AG04449 (cell line): Measurements from ENCODE around the gene SH3D19.

ENCODE experiments used
- CTCF ChIA-PET: fragments of 350-600 bp; formaldehyde crosslinking; extraction: SDS; loops from one replicate; lab custom pipeline; 2021; ENCODE audit warnings: antibody characterized with exemption; lab: Yijun Ruan, JAX
- POLR2A ChIA-PET: fragments of 400-600, 350-600 bp; formaldehyde crosslinking; extraction: SDS; loops from one replicate; lab custom pipeline; 2020; ENCODE audit warnings: antibody characterized with exemption, inconsistent platforms; lab: Yijun Ruan, JAX
- DNase-seq: peaks from one replicate; pipeline ENCODE4 v3.0.0-alpha.2; 2010; ENCODE audit warnings: low read depth, low spot score
- H3K4me3 ChIP-seq: 2 replicates; pipeline ENCODE4 v1.5.1; 2011; ENCODE audit warnings: low read depth, mild to moderate bottlenecking, control low read depth, low read length
- TF ChIP-seq, protein P1 (sequence below): IDR thresholded peaks from one replicate; pipeline ENCODE4 v1.5.1; 2011; ENCODE audit warnings: mild to moderate bottlenecking, moderate library complexity, low read length, control low read depth, inconsistent platforms; ENCODE audit not compliant: insufficient read depth; ENCODE audit errors: missing control alignments

SH3D19 gene

GRCh38 chr4:151304755-151305154 lies 20.6 kb downstream of the SH3D19 start:
- CTCF ChIA-PET = interaction anchor here (0.8 to 1.9 kb wide), 6 partner anchors 12 to 187 kb away, joined by 3 to 6 read pairs (median 3); partner anchors contain the start of gene PRSS48

GRCh38 chr4:151304226-151304625 lies 21.2 kb downstream of the SH3D19 start:
- DNase-seq = no peak
- POLR2A ChIA-PET = no interaction called here
- CTCF ChIA-PET = interaction anchor here (0.7 to 1.9 kb wide), 4 partner anchors 12 to 306 kb away, joined by 3 to 4 read pairs (median 3); no protein-coding TSS in a partner anchor
- no peak overlapping the region for H3K4me3 ChIP-seq
- TF ChIP-seq, protein P1, sequence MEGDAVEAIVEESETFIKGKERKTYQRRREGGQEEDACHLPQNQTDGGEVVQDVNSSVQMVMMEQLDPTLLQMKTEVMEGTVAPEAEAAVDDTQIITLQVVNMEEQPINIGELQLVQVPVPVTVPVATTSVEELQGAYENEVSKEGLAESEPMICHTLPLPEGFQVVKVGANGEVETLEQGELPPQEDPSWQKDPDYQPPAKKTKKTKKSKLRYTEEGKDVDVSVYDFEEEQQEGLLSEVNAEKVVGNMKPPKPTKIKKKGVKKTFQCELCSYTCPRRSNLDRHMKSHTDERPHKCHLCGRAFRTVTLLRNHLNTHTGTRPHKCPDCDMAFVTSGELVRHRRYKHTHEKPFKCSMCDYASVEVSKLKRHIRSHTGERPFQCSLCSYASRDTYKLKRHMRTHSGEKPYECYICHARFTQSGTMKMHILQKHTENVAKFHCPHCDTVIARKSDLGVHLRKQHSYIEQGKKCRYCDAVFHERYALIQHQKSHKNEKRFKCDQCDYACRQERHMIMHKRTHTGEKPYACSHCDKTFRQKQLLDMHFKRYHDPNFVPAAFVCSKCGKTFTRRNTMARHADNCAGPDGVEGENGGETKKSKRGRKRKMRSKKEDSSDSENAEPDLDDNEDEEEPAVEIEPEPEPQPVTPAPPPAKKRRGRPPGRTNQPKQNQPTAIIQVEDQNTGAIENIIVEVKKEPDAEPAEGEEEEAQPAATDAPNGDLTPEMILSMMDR = no peak

More at GRCh38 chr4:151304755-151305154, 20.6 kb downstream of the SH3D19 start:
- POLR2A ChIA-PET = no interaction called here
- no peak for DNase-seq
- TF ChIP-seq, protein P1 = no peak
- no peak overlapping the region for H3K4me3 ChIP-seq

GRCh38 chr4:151302432-151302831 lies 23.0 kb downstream of the SH3D19 start:
- no peak overlapping the region for H3K4me3 ChIP-seq
- no peak for DNase-seq
- POLR2A ChIA-PET = no interaction called here
- TF ChIP-seq, protein P1 = no peak
- CTCF ChIA-PET = no interaction called here

DNA sequence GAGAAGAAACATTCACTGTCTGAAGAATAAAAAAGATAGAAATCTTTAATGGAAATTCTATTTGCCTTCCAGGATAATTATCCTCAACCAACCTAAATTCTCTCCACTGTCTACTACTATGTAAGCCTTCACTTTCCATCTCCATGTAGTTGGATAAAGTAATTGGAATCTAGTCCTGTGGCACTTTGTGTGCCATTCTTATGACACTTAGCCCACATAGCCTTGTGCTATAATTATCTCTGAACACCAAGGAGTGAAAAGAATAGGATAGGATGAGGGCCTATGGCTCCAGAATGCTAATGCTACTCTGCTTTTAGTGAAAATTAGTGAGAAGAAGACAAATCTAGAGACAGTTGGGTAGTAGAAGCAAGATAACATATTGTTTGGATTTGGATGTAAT lies 28.2 kb downstream of the SH3D19 start:
- ChIA-PET CTCF (no interaction called here), POLR2A (no interaction called here)
- no peak for DNase-seq
- H3K4me3 ChIP-seq = no peak overlapping the region
- TF ChIP-seq, protein P1 = no peak

DNA sequence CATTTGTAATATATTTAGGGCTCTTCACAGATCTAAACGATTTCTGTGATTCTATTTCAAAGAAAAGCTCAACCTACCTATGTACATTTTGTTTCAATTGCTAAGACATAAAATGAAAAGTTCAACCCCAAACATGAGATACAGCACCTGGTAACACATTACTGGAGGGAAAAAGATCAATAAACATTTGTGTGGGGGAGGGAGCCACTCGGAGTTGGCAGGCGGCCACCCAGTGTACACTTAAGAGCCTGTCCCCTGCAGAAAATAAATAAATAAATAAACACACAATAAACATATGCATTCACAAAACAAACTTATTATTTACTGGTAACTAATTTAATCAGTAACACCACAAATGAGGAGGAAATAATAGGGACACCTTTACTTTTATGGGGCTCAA lies 29.2 kb downstream of the SH3D19 start:
- ChIA-PET POLR2A (no interaction called here), CTCF (no interaction called here)
- no peak overlapping the region for H3K4me3 ChIP-seq
- no peak for DNase-seq
- TF ChIP-seq, protein P1 = no peak

DNA sequence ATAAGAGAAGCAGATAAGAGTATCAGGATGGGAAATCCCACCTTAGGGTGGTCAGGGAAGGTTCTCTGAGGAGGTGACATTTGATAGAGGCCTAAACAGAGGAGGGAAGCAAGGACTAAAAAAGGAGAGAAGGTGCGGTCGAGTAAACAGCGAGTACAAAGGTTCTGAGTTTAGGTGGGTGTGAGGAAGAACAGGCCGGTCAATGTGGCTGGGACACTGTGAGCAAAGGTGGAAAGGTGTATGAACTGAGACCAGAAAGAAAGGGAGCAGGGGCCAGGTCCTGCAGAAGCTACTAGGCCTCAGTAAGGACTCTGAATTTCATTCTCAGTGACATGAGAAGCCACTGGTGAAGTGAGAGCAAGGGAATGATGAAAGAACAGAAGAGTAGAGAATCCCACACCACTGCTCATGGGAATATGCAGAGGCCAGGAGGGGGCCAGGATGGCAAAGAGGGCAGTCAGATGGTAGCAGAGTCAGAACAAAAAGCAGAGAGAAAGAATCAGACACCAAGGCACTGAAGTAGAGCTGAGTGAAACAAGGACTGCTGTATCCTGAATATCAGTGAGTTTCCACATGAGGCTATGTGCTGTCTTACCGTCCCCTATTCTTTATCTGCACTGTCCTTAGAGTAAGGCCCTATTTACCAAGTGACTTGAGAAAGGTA lies 30.4 kb downstream of the SH3D19 start:
- ChIA-PET CTCF (interaction anchor here (0.6 kb wide), 1 partner anchor 19 kb away, joined by 3 read pairs; the partner anchor contains the start of gene PRSS48), POLR2A (no interaction called here)
- DNase-seq = no peak
- H3K4me3 ChIP-seq = no peak overlapping the region
- TF ChIP-seq, protein P1 = no peak
